Activated CD4-positive, alpha-beta T cell treated with anti-CD3 and anti-CD28 coated beads, Interleukin-2, amount 50 U/mL, for 4 hours (primary cell): ENCODE measurements around the gene CCDC170.
"Not testable (repeated sequence)": the region's sequence is repeated elsewhere in the genome, so short reads cannot be mapped to it uniquely, and the experiment has no call there.

Source experiments
- DNase-seq, 2 experiments: peaks; one replicate each; pipeline ENCODE4 v3.0.0-alpha.2; 2020

Gene CCDC170

GRCh38 chr6:151493804-151494234 lies at the start of gene CCDC170:
TSS of gene CCDC170 (plus strand) at chr6:151494017. CDS start at chr6:151494129, 112 bp downstream.
- no peak for DNase-seq

- DNase-seq = no peak
Observed at GRCh38 chr6:151445482-151445881, 48.3 kb upstream of the CCDC170 start.

GRCh38 chr6:151447237-151447636 lies 46.6 kb upstream of the CCDC170 start:
- no peak for DNase-seq

- no peak for DNase-seq
Observed at GRCh38 chr6:151448623-151449022, 45.2 kb upstream of the CCDC170 start.

GRCh38 chr6:151450928-151451327 lies 42.9 kb upstream of the CCDC170 start:
- DNase-seq = not testable (repeated sequence)

- no peak for DNase-seq
Observed at GRCh38 chr6:151451417-151451949, 42.3 kb upstream of the CCDC170 start.

- peak; percentile 99 for DNase-seq
Observed at GRCh38 chr6:151451950-151452749, 41.7 kb upstream of the CCDC170 start, which contains the start of gene RMND1. TSS of gene RMND1 (minus strand) at chr6:151452126. CDS start at chr6:151445811, 6,315 bp downstream.

GRCh38 chr6:151452750-151453427 lies 40.9 kb upstream of the CCDC170 start:
- no peak for DNase-seq

GRCh38 chr6:151455751-151456398 lies 37.9 kb upstream of the CCDC170 start:
- not testable (repeated sequence) for DNase-seq

- no peak for DNase-seq
Observed at GRCh38 chr6:151461673-151462072, 32.1 kb upstream of the CCDC170 start.

- no peak for DNase-seq
Observed at GRCh38 chr6:151464702-151465101, 29.1 kb upstream of the CCDC170 start.

- peak; percentile 25 to 32 for DNase-seq
Observed at GRCh38 chr6:151475653-151476523, 17.9 kb upstream of the CCDC170 start.

- DNase-seq = no peak
Observed at GRCh38 chr6:151477726-151478125, 16.1 kb upstream of the CCDC170 start.

GRCh38 chr6:151478670-151479069 lies 15.1 kb upstream of the CCDC170 start:
- DNase-seq = no peak

GRCh38 chr6:151481786-151482185 lies 12.0 kb upstream of the CCDC170 start:
- DNase-seq = no peak

- no peak for DNase-seq
Observed at GRCh38 chr6:151482290-151482689, 11.5 kb upstream of the CCDC170 start.

- DNase-seq = no peak
Observed at GRCh38 chr6:151483994-151484393, 9.8 kb upstream of the CCDC170 start.

- DNase-seq = no peak
Observed at GRCh38 chr6:151488226-151488625, 5.6 kb upstream of the CCDC170 start.

- DNase-seq = no peak
Observed at GRCh38 chr6:151490996-151491395, 2.8 kb upstream of the CCDC170 start.

GRCh38 chr6:151493161-151493803 lies 535 bp upstream of the CCDC170 start:
- DNase-seq = no peak

GRCh38 chr6:151494235-151494935 lies 568 bp downstream of the CCDC170 start:
- DNase-seq = no peak
